ENCODE data around the gene CCDC85C.

The CCDC85C gene

GRCh38 chr14:99540196-99541032, 63.6 kb downstream of the CCDC85C start:
- no peak overlapping the region for H3K4me3 ChIP-seq (ENCODE audit: low read length)
- H3K9ac ChIP-seq (ENCODE audit: low read length): no peak overlapping the region
- no peaks in the 10 kb centered on the region for H3K36me3 ChIP-seq (ENCODE audit: control insufficient read depth, insufficient read depth, low read length)
- no peaks in the 10 kb centered on the region for H3K27me3 ChIP-seq (ENCODE audit: control insufficient read depth, insufficient read depth, low read length)
- peaks cover 32% of the 10 kb centered on the region for H3K4me1 ChIP-seq (ENCODE audit: control insufficient read depth, insufficient read depth, low read length)
- no peaks in the 10 kb centered on the region for H3K9me3 ChIP-seq (ENCODE audit: control insufficient read depth, low read length)

- peaks cover 32% of the 10 kb centered on the region for H3K4me1 ChIP-seq (ENCODE audit: control insufficient read depth, insufficient read depth, low read length)
- H3K9me3 ChIP-seq (ENCODE audit: control insufficient read depth, low read length): no peaks in the 10 kb centered on the region
- no peaks in the 10 kb centered on the region for H3K27me3 ChIP-seq (ENCODE audit: control insufficient read depth, insufficient read depth, low read length)
- H3K36me3 ChIP-seq (ENCODE audit: control insufficient read depth, insufficient read depth, low read length): no peaks in the 10 kb centered on the region
- H3K9ac ChIP-seq (ENCODE audit: low read length): no peak overlapping the region
- H3K4me3 ChIP-seq (ENCODE audit: low read length): no peak overlapping the region
These were observed 64.5 kb downstream of the CCDC85C start for GRCh38 chr14:99539491-99539890.

- no peak overlapping the region for H3K9ac ChIP-seq (ENCODE audit: low read length)
- no peaks in the 10 kb centered on the region for H3K27me3 ChIP-seq (ENCODE audit: control insufficient read depth, insufficient read depth, low read length)
- H3K9me3 ChIP-seq (ENCODE audit: control insufficient read depth, low read length): no peaks in the 10 kb centered on the region
- H3K4me1 ChIP-seq (ENCODE audit: control insufficient read depth, insufficient read depth, low read length): peaks cover 32% of the 10 kb centered on the region
- no peak overlapping the region for H3K4me3 ChIP-seq (ENCODE audit: low read length)
- no peaks in the 10 kb centered on the region for H3K36me3 ChIP-seq (ENCODE audit: control insufficient read depth, insufficient read depth, low read length)
These were observed 65.3 kb downstream of the CCDC85C start for GRCh38 chr14:99538733-99539132.

GRCh38 chr14:99538275-99538674, 65.7 kb downstream of the CCDC85C start:
- no peak overlapping the region for H3K9ac ChIP-seq (ENCODE audit: low read length)
- H3K27me3 ChIP-seq (ENCODE audit: control insufficient read depth, insufficient read depth, low read length): no peaks in the 10 kb centered on the region
- H3K9me3 ChIP-seq (ENCODE audit: control insufficient read depth, low read length): no peaks in the 10 kb centered on the region
- H3K4me3 ChIP-seq (ENCODE audit: low read length): no peak overlapping the region
- H3K4me1 ChIP-seq (ENCODE audit: control insufficient read depth, insufficient read depth, low read length): peaks cover 32% of the 10 kb centered on the region
- no peaks in the 10 kb centered on the region for H3K36me3 ChIP-seq (ENCODE audit: control insufficient read depth, insufficient read depth, low read length)

DNA sequence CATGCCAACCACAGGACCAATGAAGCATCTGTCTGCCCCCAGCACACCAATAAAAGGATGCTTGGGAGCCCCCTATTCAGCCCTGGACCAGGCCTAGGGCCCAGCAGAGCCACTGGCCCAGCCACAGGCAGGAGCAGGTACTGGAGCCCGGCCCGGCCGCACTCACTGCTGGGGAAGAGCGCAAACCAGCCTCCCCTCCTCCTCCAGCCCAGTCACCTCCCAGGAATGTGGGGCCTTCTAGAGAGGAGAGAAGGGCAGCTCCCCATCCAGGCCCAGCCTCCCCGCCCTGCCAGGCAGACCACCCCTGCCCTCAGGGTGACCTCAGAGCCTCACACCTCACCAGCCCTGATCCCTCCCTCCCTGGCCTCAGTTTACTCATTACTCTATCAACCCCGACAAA, 66.6 kb downstream of the CCDC85C start:
- Histone ChIP-seq H3K9ac (ENCODE audit: low read length) (no peak overlapping the region), H3K4me3 (ENCODE audit: low read length) (no peak overlapping the region), H3K9me3 (ENCODE audit: control insufficient read depth, low read length) (no peaks in the 10 kb centered on the region), H3K4me1 (ENCODE audit: control insufficient read depth, insufficient read depth, low read length) (peaks cover 27% of the 10 kb centered on the region), H3K36me3 (ENCODE audit: control insufficient read depth, insufficient read depth, low read length) (no peaks in the 10 kb centered on the region), H3K27me3 (ENCODE audit: control insufficient read depth, insufficient read depth, low read length) (no peaks in the 10 kb centered on the region)

DNA sequence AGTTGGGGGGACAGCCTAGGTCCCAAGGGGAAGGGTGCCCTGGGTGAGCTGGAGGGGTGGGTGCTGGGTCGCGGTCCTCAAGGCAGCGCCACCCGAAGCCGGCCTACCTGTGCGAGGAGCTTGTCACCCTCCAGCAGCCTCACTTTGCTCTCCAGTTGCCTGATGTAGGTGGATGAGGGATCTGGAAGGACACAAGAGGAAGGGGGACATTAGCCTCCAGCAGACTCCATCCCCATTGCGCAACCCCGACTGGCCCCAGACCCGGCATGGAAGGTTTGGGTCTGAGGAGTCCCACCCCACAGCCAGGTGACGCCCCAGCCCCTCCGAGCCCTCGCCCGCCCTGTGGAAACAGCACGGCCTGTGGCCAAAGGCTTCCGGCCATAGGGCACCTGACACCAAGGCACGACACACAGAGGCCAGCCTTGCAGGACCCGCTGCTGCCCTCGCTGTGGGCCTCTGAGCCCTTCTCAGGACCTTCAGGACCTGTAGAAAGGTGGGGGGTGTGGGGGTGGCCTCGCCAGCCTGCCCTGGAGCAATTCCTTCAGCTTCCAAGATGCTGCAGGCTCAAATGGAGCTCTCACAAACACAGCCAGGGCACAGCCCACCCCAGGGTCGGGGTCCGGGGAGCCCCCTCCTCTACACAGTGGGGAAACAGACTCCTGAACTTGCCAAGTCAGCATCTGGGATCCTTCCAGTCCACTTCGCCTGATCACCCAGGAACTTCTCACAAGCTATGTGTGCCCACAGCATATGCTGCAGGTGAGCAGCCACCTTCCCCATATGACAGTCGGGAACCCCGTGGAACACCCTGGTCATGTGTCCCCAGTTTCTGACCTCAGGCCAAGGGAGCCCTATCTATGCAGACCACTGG, 67.9 kb downstream of the CCDC85C start:
- Histone ChIP-seq H3K36me3 (ENCODE audit: control insufficient read depth, insufficient read depth, low read length) (no peaks in the 10 kb centered on the region), H3K4me3 (ENCODE audit: low read length) (no peak overlapping the region), H3K9ac (ENCODE audit: low read length) (no peak overlapping the region), H3K27me3 (ENCODE audit: control insufficient read depth, insufficient read depth, low read length) (no peaks in the 10 kb centered on the region), H3K4me1 (ENCODE audit: control insufficient read depth, insufficient read depth, low read length) (peaks cover 21% of the 10 kb centered on the region), H3K9me3 (ENCODE audit: control insufficient read depth, low read length) (no peaks in the 10 kb centered on the region)

DNA sequence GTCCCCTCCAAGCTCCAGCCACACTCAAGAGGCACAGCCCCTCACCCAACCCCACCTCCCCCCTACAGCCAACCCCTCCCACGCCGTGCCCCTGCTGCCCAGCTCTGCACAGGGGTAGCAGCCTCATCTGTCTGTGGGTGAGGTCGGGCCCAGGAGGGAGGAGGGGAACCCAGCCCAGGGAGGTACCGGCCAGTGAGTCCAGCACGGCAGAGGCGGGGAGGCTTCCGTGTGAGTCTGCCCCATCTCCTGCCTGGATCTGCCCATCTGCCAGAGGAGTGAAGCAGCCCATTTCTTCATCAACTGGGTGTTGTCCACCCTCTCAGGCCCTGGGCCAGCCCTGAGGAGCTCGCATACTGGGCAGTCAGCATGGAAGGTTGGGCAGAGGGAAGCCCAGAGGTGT, 68.6 kb downstream of the CCDC85C start:
- peaks cover 21% of the 10 kb centered on the region for H3K4me1 ChIP-seq (ENCODE audit: control insufficient read depth, insufficient read depth, low read length)
- no peaks in the 10 kb centered on the region for H3K9me3 ChIP-seq (ENCODE audit: control insufficient read depth, low read length)
- H3K36me3 ChIP-seq (ENCODE audit: control insufficient read depth, insufficient read depth, low read length): no peaks in the 10 kb centered on the region
- H3K4me3 ChIP-seq (ENCODE audit: low read length): no peak overlapping the region
- no peak overlapping the region for H3K9ac ChIP-seq (ENCODE audit: low read length)
- H3K27me3 ChIP-seq (ENCODE audit: control insufficient read depth, insufficient read depth, low read length): no peaks in the 10 kb centered on the region

DNA sequence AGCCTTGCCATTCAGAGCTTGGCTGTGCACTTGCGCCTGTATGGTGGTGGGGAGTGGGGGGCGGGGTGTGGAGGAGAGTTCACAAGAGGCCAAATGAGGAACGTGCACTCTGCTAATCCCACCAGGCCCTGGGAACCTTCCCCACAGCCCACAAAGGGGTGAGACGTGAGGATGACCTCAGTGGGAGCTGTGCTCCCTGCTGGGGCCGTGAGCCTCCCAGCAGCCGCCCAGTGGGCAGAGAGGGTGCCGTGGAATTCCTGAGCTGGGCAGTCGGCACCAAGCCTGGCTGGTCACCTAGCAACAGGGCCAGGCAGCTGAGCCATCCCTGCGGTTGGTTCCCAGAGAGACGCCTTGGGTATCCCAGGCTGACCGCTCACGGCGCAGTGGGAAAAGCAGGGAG, 69.1 kb downstream of the CCDC85C start:
- no peak overlapping the region for H3K9ac ChIP-seq (ENCODE audit: low read length)
- no peaks in the 10 kb centered on the region for H3K9me3 ChIP-seq (ENCODE audit: control insufficient read depth, low read length)
- H3K27me3 ChIP-seq (ENCODE audit: control insufficient read depth, insufficient read depth, low read length): no peaks in the 10 kb centered on the region
- H3K4me3 ChIP-seq (ENCODE audit: low read length): no peak overlapping the region
- peaks cover 21% of the 10 kb centered on the region for H3K4me1 ChIP-seq (ENCODE audit: control insufficient read depth, insufficient read depth, low read length)
- H3K36me3 ChIP-seq (ENCODE audit: control insufficient read depth, insufficient read depth, low read length): no peaks in the 10 kb centered on the region

DNA sequence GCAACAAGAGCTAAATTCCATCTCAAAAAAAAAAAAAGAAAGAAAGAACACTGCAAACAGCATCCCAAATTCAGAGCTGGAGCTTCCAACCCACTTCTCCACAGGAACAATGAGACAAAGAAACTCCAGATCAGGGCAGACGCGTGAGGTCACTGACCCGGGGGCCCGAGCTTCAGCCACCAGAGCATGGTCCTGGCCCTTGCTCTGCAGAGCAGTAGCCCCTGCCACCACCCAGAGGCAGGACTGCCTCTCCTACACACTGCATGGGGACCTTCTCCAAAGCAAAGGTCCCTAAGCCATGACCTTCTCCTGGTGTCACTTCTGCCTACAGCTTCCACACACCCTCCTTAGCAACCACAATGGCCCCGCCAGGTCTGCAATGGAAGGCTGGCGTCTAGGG, 69.7 kb downstream of the CCDC85C start:
- Histone ChIP-seq H3K36me3 (ENCODE audit: control insufficient read depth, insufficient read depth, low read length) (no peaks in the 10 kb centered on the region), H3K4me3 (ENCODE audit: low read length) (no peak overlapping the region), H3K4me1 (ENCODE audit: control insufficient read depth, insufficient read depth, low read length) (peaks cover 21% of the 10 kb centered on the region), H3K9ac (ENCODE audit: low read length) (no peak overlapping the region), H3K27me3 (ENCODE audit: control insufficient read depth, insufficient read depth, low read length) (no peaks in the 10 kb centered on the region), H3K9me3 (ENCODE audit: control insufficient read depth, low read length) (no peaks in the 10 kb centered on the region)

GRCh38 chr14:99532310-99532709, 71.7 kb downstream of the CCDC85C start:
- H3K36me3 ChIP-seq (ENCODE audit: control insufficient read depth, insufficient read depth, low read length): no peaks in the 10 kb centered on the region
- H3K9me3 ChIP-seq (ENCODE audit: control insufficient read depth, low read length): no peaks in the 10 kb centered on the region
- H3K4me3 ChIP-seq (ENCODE audit: low read length): no peak overlapping the region
- no peaks in the 10 kb centered on the region for H3K27me3 ChIP-seq (ENCODE audit: control insufficient read depth, insufficient read depth, low read length)
- no peak overlapping the region for H3K9ac ChIP-seq (ENCODE audit: low read length)
- peaks cover 18% of the 10 kb centered on the region for H3K4me1 ChIP-seq (ENCODE audit: control insufficient read depth, insufficient read depth, low read length)

GRCh38 chr14:99531251-99532096, 72.5 kb downstream of the CCDC85C start:
- no peaks in the 10 kb centered on the region for H3K36me3 ChIP-seq (ENCODE audit: control insufficient read depth, insufficient read depth, low read length)
- no peak overlapping the region for H3K4me3 ChIP-seq (ENCODE audit: low read length)
- no peaks in the 10 kb centered on the region for H3K27me3 ChIP-seq (ENCODE audit: control insufficient read depth, insufficient read depth, low read length)
- H3K4me1 ChIP-seq (ENCODE audit: control insufficient read depth, insufficient read depth, low read length): peaks cover 22% of the 10 kb centered on the region
- H3K9ac ChIP-seq (ENCODE audit: low read length): no peak overlapping the region
- H3K9me3 ChIP-seq (ENCODE audit: control insufficient read depth, low read length): no peaks in the 10 kb centered on the region

All from mucosa of stomach (tissue), 1 donor.